OCI-LY1 (cell line): Measurements from ENCODE around the gene PIKFYVE.

Source experiments
- H2AFZ ChIP-seq: fragments of 200-600 bp; sonication (generic), shearing (Covaris generic); 2 replicates; pipeline ENCODE4 v1.6.0; 2014; ENCODE audit warnings: antibody characterized with exemption, mild to moderate bottlenecking, low read length
- H3F3A ChIP-seq: fragments of 200-600 bp; sonication (generic), shearing (Covaris generic); 2 replicates; pipeline ENCODE4 v1.6.0; 2014; ENCODE audit warnings: mild to moderate bottlenecking, antibody characterized with exemption, low read length, moderate library complexity; ENCODE audit not compliant: insufficient read depth
- H3K27ac ChIP-seq: fragments of 200-600 bp; sonication (generic); 2 replicates; pipeline ENCODE4 v1.5.1; 2014; ENCODE audit warnings: low read length, mixed run types, mild to moderate bottlenecking, low read depth; ENCODE audit not compliant: poor library complexity, severe bottlenecking
- H3K27me3 ChIP-seq: fragments of 200-600 bp; sonication (generic); 2 replicates; pipeline ENCODE4 v1.6.0; 2014; ENCODE audit warnings: antibody characterized with exemption, mild to moderate bottlenecking, low read length, moderate library complexity; ENCODE audit not compliant: insufficient read depth
- H3K36me3 ChIP-seq: fragments of 200-600 bp; sonication (generic); 2 replicates; pipeline ENCODE4 v1.6.1; 2014; ENCODE audit warnings: mild to moderate bottlenecking, antibody characterized with exemption, low read length, moderate library complexity, mixed read lengths; ENCODE audit not compliant: insufficient read depth
- H3K4me1 ChIP-seq: fragments of 200-600 bp; sonication (generic); 2 replicates; pipeline ENCODE4 v1.5.1; 2014; ENCODE audit warnings: mild to moderate bottlenecking, low read length, moderate library complexity; ENCODE audit not compliant: insufficient read depth, severe bottlenecking
- H3K4me2 ChIP-seq: fragments of 200-600 bp; sonication (generic), shearing (Covaris generic); 2 replicates; pipeline ENCODE4 v1.6.1; 2014; ENCODE audit warnings: low read length
- H3K4me3 ChIP-seq: fragments of 200-600 bp; sonication (generic); 2 replicates; pipeline ENCODE4 v1.5.1; 2014; ENCODE audit warnings: low read length, low read depth, mild to moderate bottlenecking, mixed read lengths; ENCODE audit not compliant: poor library complexity, severe bottlenecking
- H3K79me2 ChIP-seq: fragments of 200-600 bp; shearing (Covaris generic); 2 replicates; pipeline ENCODE4 v1.6.1; 2016; ENCODE audit warnings: mixed run types, low read length, mixed read lengths; ENCODE audit not compliant: insufficient read depth
- H3K9ac ChIP-seq: fragments of 200-600 bp; sonication (generic), shearing (Covaris generic); 2 replicates; pipeline ENCODE4 v1.6.1; 2014; ENCODE audit warnings: mild to moderate bottlenecking, low read length, mixed read lengths
- H3K9me2 ChIP-seq: fragments of 200-600 bp; sonication (generic), shearing (Covaris generic); 2 replicates; pipeline ENCODE4 v1.6.1; 2014; ENCODE audit warnings: low read depth, mild to moderate bottlenecking, low read length, mixed read lengths
- H3K9me3 ChIP-seq: fragments of 200-600 bp; shearing (Covaris generic); 2 replicates; pipeline ENCODE4 v1.6.1; 2014; ENCODE audit warnings: low read length, mixed read lengths
- H4K20me1 ChIP-seq: fragments of 200-600 bp; sonication (generic), shearing (Covaris generic); 2 replicates; pipeline ENCODE4 v1.6.0; 2016; ENCODE audit warnings: mild to moderate bottlenecking, low read length; ENCODE audit not compliant: insufficient read depth
- CTCF ChIP-seq: fragments of 200-600 bp; sonication (generic), shearing (Covaris generic); IDR thresholded peaks from 2 replicates; pipeline ENCODE4 v1.5.1; 2017; ENCODE audit warnings: mild to moderate bottlenecking, antibody characterized with exemption, low read length, moderate library complexity, mixed read lengths
- EZH2 ChIP-seq: fragments of 200-600 bp; sonication (generic), shearing (Covaris generic); IDR thresholded peaks from 2 replicates; pipeline ENCODE4 v1.8.0; 2017; ENCODE audit warnings: borderline replicate concordance, mixed run types, mild to moderate bottlenecking, antibody characterized with exemption, low read length, moderate library complexity, mixed read lengths

PIKFYVE gene

GRCh38 chr2:208300847-208301618 is 35.0 kb downstream of the PIKFYVE start:
- Histone ChIP-seq H3K9me3 (no peaks in the 10 kb centered on the region), H3K9me2 (no peaks in the 10 kb centered on the region), H3K4me1 (no peaks in the 10 kb centered on the region), H3K27me3 (no peaks in the 10 kb centered on the region), H3K36me3 (peaks cover 67% of the 10 kb centered on the region), H3K79me2 (no peaks in the 10 kb centered on the region), H2AFZ (no peak overlapping the region), H3K27ac (no peak overlapping the region), H3K4me3 (no peak overlapping the region), H3K9ac (no peak overlapping the region), H4K20me1 (no peaks in the 10 kb centered on the region), H3F3A (no peaks in the 10 kb centered on the region), H3K4me2 (no peak overlapping the region)
- TF ChIP-seq CTCF: no peak
- TF ChIP-seq EZH2: no peak

GRCh38 chr2:208304157-208304556 is 38.1 kb downstream of the PIKFYVE start:
- Histone ChIP-seq H3K9me3 (no peaks in the 10 kb centered on the region), H3K4me2 (no peak overlapping the region), H3K9me2 (no peaks in the 10 kb centered on the region), H3K9ac (no peak overlapping the region), H3K4me3 (no peak overlapping the region), H3K36me3 (peaks cover 64% of the 10 kb centered on the region), H2AFZ (no peak overlapping the region), H3K79me2 (no peaks in the 10 kb centered on the region), H3F3A (no peaks in the 10 kb centered on the region), H4K20me1 (no peaks in the 10 kb centered on the region), H3K4me1 (no peaks in the 10 kb centered on the region), H3K27me3 (no peaks in the 10 kb centered on the region), H3K27ac (no peak overlapping the region)
- TF ChIP-seq EZH2: no peak
- no peak for TF ChIP-seq CTCF

GRCh38 chr2:208304695-208305094 is 38.6 kb downstream of the PIKFYVE start:
- no peaks in the 10 kb centered on the region for H3K9me3 ChIP-seq
- peaks cover 66% of the 10 kb centered on the region for H3K36me3 ChIP-seq
- no peaks in the 10 kb centered on the region for H3K4me1 ChIP-seq
- H3K27me3 ChIP-seq: no peaks in the 10 kb centered on the region
- H3K27ac ChIP-seq: no peak overlapping the region
- H4K20me1 ChIP-seq: no peaks in the 10 kb centered on the region
- no peak overlapping the region for H2AFZ ChIP-seq
- no peaks in the 10 kb centered on the region for H3F3A ChIP-seq
- no peak overlapping the region for H3K4me3 ChIP-seq
- no peak for TF ChIP-seq CTCF
- TF ChIP-seq EZH2: no peak
- H3K9me2 ChIP-seq: no peaks in the 10 kb centered on the region
- no peak overlapping the region for H3K9ac ChIP-seq
- H3K4me2 ChIP-seq: no peak overlapping the region
- no peaks in the 10 kb centered on the region for H3K79me2 ChIP-seq
